Measurements from ENCODE around the gene BMI1.

DNA sequence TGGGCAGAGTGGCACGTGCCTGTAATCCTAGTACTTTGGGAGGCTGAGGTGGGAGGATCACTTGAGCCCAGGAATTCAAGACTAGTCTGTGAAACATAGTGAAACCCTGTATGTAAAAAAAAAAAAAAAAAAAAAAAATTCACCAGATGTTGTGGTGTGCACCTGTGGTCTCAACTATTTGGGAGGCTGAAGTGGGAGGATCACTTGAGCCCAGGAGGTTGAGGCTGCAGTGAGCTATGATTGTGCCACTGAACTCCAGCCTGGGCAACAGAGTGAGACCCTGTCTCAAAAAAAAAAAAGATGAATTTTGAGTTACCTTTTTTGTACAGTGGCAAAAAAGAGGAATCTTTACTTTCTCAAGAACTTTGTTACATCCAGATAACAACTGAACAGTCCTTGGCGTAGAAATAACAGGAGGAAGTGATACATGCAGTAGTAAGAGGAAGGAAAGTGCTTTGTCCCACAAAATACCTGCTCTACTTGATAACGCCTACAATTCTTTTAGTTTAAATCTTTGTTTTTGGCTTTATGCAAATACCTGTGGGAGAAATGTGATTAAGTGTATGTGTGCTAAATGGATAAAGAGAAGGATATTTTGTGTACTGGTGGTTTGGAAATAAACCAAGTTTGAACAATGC, 53.7 kb downstream of the BMI1 start:
- TF ChIP-seq, protein P1, sequence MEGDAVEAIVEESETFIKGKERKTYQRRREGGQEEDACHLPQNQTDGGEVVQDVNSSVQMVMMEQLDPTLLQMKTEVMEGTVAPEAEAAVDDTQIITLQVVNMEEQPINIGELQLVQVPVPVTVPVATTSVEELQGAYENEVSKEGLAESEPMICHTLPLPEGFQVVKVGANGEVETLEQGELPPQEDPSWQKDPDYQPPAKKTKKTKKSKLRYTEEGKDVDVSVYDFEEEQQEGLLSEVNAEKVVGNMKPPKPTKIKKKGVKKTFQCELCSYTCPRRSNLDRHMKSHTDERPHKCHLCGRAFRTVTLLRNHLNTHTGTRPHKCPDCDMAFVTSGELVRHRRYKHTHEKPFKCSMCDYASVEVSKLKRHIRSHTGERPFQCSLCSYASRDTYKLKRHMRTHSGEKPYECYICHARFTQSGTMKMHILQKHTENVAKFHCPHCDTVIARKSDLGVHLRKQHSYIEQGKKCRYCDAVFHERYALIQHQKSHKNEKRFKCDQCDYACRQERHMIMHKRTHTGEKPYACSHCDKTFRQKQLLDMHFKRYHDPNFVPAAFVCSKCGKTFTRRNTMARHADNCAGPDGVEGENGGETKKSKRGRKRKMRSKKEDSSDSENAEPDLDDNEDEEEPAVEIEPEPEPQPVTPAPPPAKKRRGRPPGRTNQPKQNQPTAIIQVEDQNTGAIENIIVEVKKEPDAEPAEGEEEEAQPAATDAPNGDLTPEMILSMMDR (IDR thresholded peaks at IDR 0.05), result no peak
- TF ChIP-seq EP300 (IDR thresholded peaks at IDR 0.05) (no peak), POLR2A (IDR thresholded peaks at IDR 0.05) (no peak)

Measured in sigmoid colon (tissue), 4 donors.